ELR (cell line): ENCODE measurements around the gene PLCB4.

ENCODE experiments used
- DNase-seq: peaks from one replicate; pipeline ENCODE4 v3.0.0-alpha.2; 2015; ENCODE audit warnings: low read depth

Gene PLCB4

DNA sequence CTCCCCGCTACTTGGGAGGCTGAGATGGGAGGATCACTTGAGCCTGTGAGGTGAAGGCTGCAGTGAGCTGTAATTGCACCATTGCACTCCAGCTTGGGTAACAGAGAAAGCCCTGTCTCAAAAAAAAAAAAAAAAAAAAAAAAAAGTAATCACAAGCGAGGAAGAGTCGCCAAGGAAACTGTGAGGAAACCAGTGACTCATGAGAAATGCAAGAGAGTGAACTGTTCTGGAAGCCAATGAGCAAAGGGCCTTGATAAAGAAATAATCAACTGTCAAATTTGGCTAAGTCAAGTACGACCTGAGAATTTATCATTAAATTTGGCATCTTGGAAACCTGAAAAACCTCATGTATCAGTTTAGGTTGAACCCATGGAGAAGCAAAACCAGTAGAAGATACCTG lies 429.4 kb downstream of the PLCB4 start:
- DNase-seq: peak; percentile 19

GRCh38 chr20:9499126-9499899 lies 430.4 kb downstream of the PLCB4 start:
- no peak for DNase-seq

GRCh38 chr20:9500121-9500520 lies 431.2 kb downstream of the PLCB4 start:
- DNase-seq: no peak

GRCh38 chr20:9501473-9501872 lies 432.6 kb downstream of the PLCB4 start:
- DNase-seq: no peak

DNA sequence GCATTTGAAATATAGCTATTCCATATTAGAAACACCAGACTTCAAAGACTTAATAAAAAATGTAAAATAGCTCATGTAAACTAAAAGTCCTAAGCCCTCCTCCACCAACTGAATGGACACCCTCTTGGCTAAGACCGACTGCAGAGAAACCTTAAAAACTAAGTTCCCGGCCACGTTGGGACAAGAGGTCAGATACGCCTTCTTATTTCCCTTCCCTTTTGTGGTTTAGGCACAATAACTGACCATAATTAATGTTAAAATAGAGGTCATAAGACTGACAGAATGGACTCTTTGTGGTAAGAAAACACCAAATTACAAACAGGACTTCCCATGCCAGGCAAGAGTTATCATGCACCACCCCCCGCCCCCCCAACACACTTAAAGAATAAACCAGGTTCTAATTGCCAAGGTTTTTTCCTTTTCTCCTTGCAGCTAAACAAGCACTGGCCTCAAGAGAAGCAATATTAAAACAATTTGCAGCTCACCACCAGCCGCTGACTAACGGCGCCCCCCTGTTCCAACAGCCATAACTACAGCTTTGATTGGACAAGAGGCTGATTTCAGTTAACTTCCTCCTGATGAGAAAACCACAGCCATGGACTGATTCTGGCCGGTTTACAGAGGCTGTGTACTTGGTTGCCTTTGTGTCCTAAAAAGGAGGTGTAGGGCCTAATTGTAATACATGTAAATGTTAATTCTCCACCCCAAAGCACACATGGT lies 434.8 kb downstream of the PLCB4 start:
- peak; percentile 28 for DNase-seq

- no peak for DNase-seq
These were observed 437.5 kb downstream of the PLCB4 start for GRCh38 chr20:9506280-9506821.

GRCh38 chr20:9506964-9507369 lies 438.1 kb downstream of the PLCB4 start:
- no peak for DNase-seq

DNA sequence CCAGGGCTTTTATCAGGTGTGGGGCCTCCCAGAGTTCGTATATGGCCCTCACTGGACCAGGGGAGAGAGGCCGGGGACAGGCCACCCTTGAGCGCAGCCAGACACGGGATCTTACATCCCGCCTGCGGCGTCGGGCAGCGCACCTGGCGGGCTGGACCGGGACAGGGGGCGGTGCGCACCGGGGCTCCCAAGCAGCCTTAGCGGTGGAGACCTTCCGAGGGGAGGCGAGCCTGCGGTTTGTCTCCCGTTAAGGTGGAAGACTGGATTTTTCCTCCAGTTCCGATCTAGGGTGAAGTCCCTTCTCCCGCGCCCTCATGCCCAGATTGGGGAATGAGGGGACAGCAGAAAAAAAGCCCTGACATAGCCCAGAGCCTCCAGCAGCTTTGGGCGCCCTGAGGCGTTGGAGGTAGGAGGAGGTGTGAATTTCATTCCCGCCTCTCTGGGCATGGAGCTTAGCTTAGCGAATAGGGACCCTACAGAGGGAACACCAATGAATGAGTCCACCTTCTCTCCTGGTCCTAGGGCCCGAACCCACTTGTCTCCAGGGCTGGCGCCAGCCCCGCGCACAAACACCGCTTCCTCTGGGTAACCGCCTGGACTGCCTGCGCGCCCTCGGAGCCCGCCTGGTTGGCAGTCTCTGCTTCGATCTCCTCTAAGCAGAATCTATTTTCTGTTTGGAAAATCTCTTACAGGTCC lies 438.8 kb downstream of the PLCB4 start:
- no peak for DNase-seq

DNA sequence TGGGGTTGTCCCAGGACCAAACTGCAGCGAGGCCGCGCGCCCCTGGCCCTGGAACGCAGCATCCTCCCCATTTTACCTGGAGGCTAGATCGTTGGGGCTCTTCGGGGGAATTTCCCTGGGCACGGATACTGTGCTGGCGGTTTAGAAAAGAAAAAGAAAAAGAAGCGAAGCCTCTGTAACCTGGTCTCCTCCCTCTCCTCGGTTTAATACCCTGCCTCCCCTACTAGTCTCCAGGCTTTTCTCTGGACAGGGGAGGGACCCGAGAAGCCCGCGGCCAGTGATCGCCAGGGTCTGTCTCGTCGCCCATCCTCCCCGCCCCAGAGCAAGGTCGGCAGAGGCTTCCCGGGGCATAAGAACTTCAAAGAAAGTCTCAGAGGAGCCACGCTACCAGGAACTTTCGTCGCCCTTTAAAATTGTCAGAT lies 439.4 kb downstream of the PLCB4 start:
- no peak for DNase-seq

DNA sequence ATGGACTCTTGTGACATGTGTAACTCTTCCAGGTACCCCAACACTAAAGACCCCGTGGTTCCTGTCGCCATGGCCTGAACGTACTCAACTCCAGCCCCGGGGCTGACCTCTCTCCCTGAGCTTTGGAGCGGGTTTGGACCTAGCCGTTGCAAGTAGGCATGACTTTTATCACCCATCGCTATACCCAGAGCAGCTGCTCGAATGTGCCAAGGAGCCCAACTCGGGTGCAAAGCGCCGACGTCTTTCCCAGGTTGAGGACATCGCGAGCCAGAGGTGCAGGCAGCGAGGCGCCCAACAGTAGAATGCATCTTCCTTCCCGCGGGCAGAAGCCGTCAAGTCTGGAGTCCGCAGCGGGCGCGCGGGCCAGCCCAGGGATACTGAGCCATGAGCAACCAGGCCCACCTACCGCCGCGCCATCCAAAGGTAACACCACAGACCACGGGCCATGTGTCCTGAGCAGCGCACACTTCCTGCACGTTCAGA lies 439.9 kb downstream of the PLCB4 start:
- no peak for DNase-seq

GRCh38 chr20:9509246-9509645 lies 440.4 kb downstream of the PLCB4 start:
- no peak for DNase-seq

GRCh38 chr20:9510911-9511310 lies 442.0 kb downstream of the PLCB4 start:
- DNase-seq: no peak

DNA sequence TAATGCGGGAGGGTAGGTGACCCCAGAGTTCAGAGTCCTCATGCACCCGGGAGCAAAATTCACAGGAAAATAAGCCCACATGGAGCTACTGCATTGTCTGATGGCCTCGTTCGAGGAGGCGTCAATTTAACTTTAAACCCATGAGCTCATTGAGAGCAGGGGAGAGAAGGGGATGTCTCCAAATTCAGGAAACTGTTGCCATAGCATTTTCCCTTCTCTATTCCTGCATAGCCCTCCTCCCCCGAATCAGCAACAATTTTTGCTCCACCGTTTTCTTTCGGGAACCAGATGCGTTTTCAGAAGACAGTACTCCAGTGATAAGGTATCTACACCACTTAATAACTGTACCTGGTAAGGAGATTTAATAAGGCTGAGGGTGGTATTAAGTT lies 445.2 kb downstream of the PLCB4 start:
- no peak for DNase-seq

DNA sequence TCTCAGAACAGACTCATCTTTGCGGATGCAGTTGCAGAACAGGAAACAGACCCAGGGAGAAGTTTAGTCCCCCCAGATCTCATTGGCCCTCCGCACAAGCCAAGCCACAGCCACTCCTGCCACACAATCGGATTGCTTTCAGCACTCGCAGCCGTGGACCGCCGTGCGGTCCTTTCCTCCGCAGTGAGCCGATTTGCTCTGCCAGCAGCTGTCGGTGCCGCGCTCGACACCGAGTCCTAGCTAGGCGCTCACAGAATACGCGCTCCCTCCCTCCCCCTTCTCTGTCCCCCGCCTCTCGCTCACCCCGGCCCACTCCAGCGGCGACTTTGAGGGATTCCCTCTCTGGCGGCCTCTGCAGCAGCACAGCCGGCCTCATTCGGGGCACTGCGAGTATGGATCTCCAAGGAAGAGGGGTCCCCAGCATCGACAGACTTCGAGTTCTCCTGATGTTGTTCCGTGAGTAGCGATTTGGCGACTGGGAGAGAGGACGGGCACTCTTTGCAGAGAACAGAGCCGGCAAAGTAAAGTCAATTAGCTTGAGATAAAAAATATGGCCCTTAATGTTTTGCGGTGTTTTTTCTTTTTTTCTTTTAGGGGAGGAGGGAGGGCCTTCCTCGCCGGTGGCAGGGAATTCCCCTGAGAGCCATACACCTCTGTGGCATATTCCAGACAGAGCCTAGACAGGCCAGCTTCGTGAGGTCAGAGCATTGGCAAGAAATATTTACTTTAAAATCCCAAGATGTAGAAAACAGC lies 445.8 kb downstream of the PLCB4 start, which contains the start of gene LAMP5:
LAMP5 (plus strand) TSS at position 130 of the 753 bp plus-strand sequence; CDS start at position 393, 263 bp downstream.
- DNase-seq: peak; percentile 12

DNA sequence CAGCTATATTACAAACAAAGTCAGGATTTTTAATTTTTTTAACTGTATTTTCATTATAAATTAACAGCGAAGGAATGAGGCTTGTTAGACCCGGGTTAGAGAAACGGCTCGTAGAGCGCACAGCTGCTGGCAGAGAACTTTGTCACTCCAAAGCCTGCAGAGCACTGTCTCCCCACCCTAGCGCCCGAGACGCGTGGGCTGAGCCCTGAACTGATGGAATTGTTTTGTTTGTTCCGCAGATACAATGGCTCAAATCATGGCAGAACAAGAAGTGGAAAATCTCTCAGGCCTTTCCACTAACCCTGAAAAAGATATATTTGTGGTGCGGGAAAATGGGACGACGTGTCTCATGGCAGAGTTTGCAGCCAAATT lies 446.3 kb downstream of the PLCB4 start:
- DNase-seq: no peak

GRCh38 chr20:9515741-9516233 lies 446.9 kb downstream of the PLCB4 start:
- no peak for DNase-seq

GRCh38 chr20:9516234-9516871 lies 447.5 kb downstream of the PLCB4 start:
- DNase-seq: no peak

GRCh38 chr20:9517297-9518162 lies 448.6 kb downstream of the PLCB4 start:
- DNase-seq: no peak

DNA sequence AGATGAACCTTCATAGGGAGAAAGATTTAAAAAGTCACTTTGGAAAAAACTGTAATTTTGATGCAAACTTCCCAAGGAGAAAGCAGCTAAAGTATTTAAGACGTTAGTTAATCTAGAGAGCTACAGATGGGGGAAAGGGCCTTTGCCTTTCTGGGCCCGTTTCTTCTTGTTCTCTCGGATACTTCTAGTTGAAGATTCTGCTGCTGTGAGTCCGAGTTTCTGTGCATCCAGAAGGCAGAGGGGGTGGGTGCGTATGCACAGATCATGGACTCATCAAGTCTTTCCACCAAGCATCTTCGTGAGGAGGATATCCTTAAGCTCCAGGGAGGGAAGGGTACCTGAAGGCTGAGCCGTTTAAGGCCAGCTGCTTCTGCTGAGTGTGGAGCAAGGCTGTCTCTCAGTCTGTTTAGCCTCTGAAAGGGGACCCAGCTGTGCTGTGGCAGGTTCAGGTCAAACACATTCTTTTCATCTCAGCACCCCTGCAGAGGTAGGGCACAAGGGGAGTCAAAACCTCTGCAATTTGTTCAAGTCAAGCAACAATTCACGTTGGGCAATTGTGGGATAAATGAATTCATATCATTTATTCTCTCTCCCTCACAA lies 449.8 kb downstream of the PLCB4 start:
- no peak for DNase-seq

DNA sequence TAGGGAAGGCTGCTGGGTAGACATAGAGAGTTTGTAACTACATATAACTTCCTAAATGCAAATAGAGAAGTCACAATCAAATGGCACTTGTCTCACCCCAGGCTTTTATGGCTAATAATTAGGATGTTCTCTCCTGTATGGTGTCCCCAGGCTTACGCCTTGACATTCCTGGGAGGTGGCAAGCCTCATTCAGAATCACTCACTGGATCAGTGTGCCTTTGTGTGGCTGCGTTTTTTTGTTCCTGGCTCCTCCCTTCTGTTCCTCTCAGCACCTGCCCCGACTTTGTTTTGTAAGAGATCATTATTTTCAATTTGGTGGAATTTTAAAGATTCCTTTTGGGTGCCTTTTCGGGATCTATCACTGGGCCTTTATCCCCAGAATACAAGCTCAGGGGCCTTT lies 451.2 kb downstream of the PLCB4 start:
- no peak for DNase-seq
